EL (cell line): ENCODE data around the gene ZSCAN1.

Experiments
- DNase-seq: peaks from one replicate; pipeline ENCODE4 v3.0.0-alpha.2; 2016

The ZSCAN1 gene

GRCh38 chr19:58084596-58085347 lies 50.9 kb downstream of the ZSCAN1 start:
- DNase-seq = no peak

- DNase-seq = no peak
These were observed 51.6 kb downstream of the ZSCAN1 start for GRCh38 chr19:58085348-58085875.

- DNase-seq = no peak
These were observed 53.2 kb downstream of the ZSCAN1 start for GRCh38 chr19:58086825-58087710.

- no peak for DNase-seq
These were observed 54.8 kb downstream of the ZSCAN1 start for GRCh38 chr19:58088521-58089052.

GRCh38 chr19:58089846-58090245 lies 56.0 kb downstream of the ZSCAN1 start:
- no peak for DNase-seq

- DNase-seq = no peak
These were observed 57.6 kb downstream of the ZSCAN1 start for GRCh38 chr19:58091251-58091995.

- DNase-seq = no peak
These were observed 59.2 kb downstream of the ZSCAN1 start for GRCh38 chr19:58093071-58093470.

- DNase-seq = no peak
These were observed 61.5 kb downstream of the ZSCAN1 start for GRCh38 chr19:58095328-58095727.

GRCh38 chr19:58096884-58097283 lies 63.1 kb downstream of the ZSCAN1 start:
- no peak for DNase-seq

- DNase-seq = no peak
These were observed 63.5 kb downstream of the ZSCAN1 start for GRCh38 chr19:58097349-58097748.

GRCh38 chr19:58097781-58098681 lies 64.2 kb downstream of the ZSCAN1 start, which contains the start of gene ZSCAN18:
Gene ZSCAN18 (minus strand): TSS chr19:58098231. CDS start chr19:58090267, 7,964 bp downstream.
- peak; percentile 86 for DNase-seq

GRCh38 chr19:58098682-58098998 lies 64.8 kb downstream of the ZSCAN1 start:
- DNase-seq = no peak
